Neural progenitor cell (in vitro differentiated cells): ENCODE data around the gene EPHA4. TPM values are rescaled to one million over a fixed set of nuclear protein-coding genes. Genes with fewer than 3 reads are reported as not detected.

Source experiments
- DNase-seq: peaks from one replicate; pipeline ENCODE4 v3.0.0-alpha.2; 2016; ENCODE audit warnings: low spot score
- H2AFZ ChIP-seq: fragments of 200-600 bp; sonication (generic); replicated peaks from 2 replicates; pipeline ENCODE4 v1.6.1; 2016; ENCODE audit warnings: antibody characterized with exemption
- H3F3A ChIP-seq: fragments of 200-600 bp; sonication (generic); 2 replicates; pipeline ENCODE4 v1.6.1; 2016; ENCODE audit warnings: antibody characterized with exemption, low read depth
- H3K27ac ChIP-seq: fragments of 200-600 bp; sonication (generic); 2 replicates; pipeline ENCODE4 v1.5.1; 2016; ENCODE audit warnings: mild to moderate bottlenecking
- H3K27me3 ChIP-seq: fragments of 200-600 bp; sonication (generic); 2 replicates; pipeline ENCODE4 v1.6.1; 2016; ENCODE audit warnings: mild to moderate bottlenecking, moderate library complexity
- H3K36me3 ChIP-seq: fragments of 200-600 bp; sonication (generic); 2 replicates; pipeline ENCODE4 v1.5.1; 2016
- H3K4me1 ChIP-seq: fragments of 200-600 bp; sonication (generic); 2 replicates; pipeline ENCODE4 v1.6.1; 2016; ENCODE audit warnings: mixed run types
- H3K4me2 ChIP-seq: fragments of 200-600 bp; sonication (generic); 2 replicates; pipeline ENCODE4 v1.6.1; 2016
- H3K4me3 ChIP-seq: fragments of 200-600 bp; sonication (generic); 2 replicates; pipeline ENCODE4 v1.5.1; 2016
- H3K79me2 ChIP-seq: fragments of 200-600 bp; sonication (generic); 2 replicates; pipeline ENCODE4 v1.6.1; 2016; ENCODE audit warnings: low read depth
- H3K9ac ChIP-seq: fragments of 200-600 bp; sonication (generic); 2 replicates; pipeline ENCODE4 v1.6.1; 2016
- H3K9me3 ChIP-seq: fragments of 200-600 bp; sonication (generic); 2 replicates; pipeline ENCODE4 v1.5.1; 2016; ENCODE audit warnings: low read depth
- H4K20me1 ChIP-seq: fragments of 200-600 bp; sonication (generic); 2 replicates; pipeline ENCODE4 v1.6.1; 2016; ENCODE audit warnings: low read depth
- H3K27ac Mint-ChIP-seq: 3 replicates; pipeline ENCODE4 v1.8.0; 2021; ENCODE audit warnings: mixed read lengths
- H3K27me3 Mint-ChIP-seq: 2 replicates; pipeline ENCODE4 v1.8.0; 2022; ENCODE audit warnings: low read depth, mild to moderate bottlenecking, inconsistent platforms, moderate library complexity, mixed read lengths; ENCODE audit not compliant: insufficient read depth
- H3K36me3 Mint-ChIP-seq: 3 replicates; pipeline ENCODE4 v1.8.0; 2021; ENCODE audit warnings: mixed read lengths
- H3K4me1 Mint-ChIP-seq: 3 replicates; pipeline ENCODE4 v1.8.0; 2021; ENCODE audit warnings: mixed read lengths
- H3K4me3 Mint-ChIP-seq: 3 replicates; pipeline ENCODE4 v1.8.0; 2021; ENCODE audit warnings: mild to moderate bottlenecking, moderate library complexity, mixed read lengths
- H3K9me3 Mint-ChIP-seq: 3 replicates; pipeline ENCODE4 v1.8.0; 2020; ENCODE audit warnings: mixed read lengths
- CTCF ChIP-seq: fragments of 200-600 bp; sonication (generic); IDR thresholded peaks from 2 replicates; pipeline ENCODE4 v1.5.1; 2017; ENCODE audit warnings: antibody characterized with exemption, mild to moderate bottlenecking
- EZH2 ChIP-seq: fragments of 200-600 bp; sonication (generic); IDR thresholded peaks from 2 replicates; pipeline ENCODE4 v1.6.1; 2017; ENCODE audit warnings: antibody characterized with exemption, mild to moderate bottlenecking, moderate library complexity
- EZH2phosphoT487 ChIP-seq: fragments of 200-600 bp; sonication (generic); IDR thresholded peaks from 2 replicates; pipeline ENCODE4 v1.6.1; 2017; ENCODE audit warnings: antibody characterized with exemption
- total RNA-seq: library from RNA; depleted of rRNA; stranded (reverse); fragments of >200 nt; gene quantifications from 2 replicates; pipeline ENCODE4 v1.2.3, GENCODE V29; 2015; ENCODE audit warnings: low replicate concordance

EPHA4 gene
- total RNA-seq, 1 donor from 2014 or later: 323 TPM

- TF ChIP-seq EZH2: no peak
- no peak for TF ChIP-seq EZH2phosphoT487
- TF ChIP-seq CTCF: no peak
- Histone ChIP-seq H3F3A (peaks cover 50% of the 10 kb centered on the region), H4K20me1 (peaks cover 73% of the 10 kb centered on the region), H3K4me2 (peak overlapping the region; percentile 69), H3K36me3 (no peaks in the 10 kb centered on the region), H3K27ac (peak overlapping the region; percentile 78), H2AFZ (no peak overlapping the region), H3K9ac (no peak overlapping the region), H3K9me3 (no peaks in the 10 kb centered on the region), H3K4me1 (peaks cover 84% of the 10 kb centered on the region), H3K4me3 (no peak overlapping the region), H3K79me2 (peaks cover 99% of the 10 kb centered on the region), H3K27me3 (no peaks in the 10 kb centered on the region)
- Mint-ChIP-seq H3K9me3 (peaks cover 2% of the 10 kb centered on the region), H3K27ac (no peak overlapping the region), H3K4me1 (peaks cover 38% of the 10 kb centered on the region), H3K36me3 (peaks cover 38% of the 10 kb centered on the region), H3K27me3 (no peaks in the 10 kb centered on the region), H3K4me3 (no peak overlapping the region)
- DNase-seq: no peak
Observed at GRCh38 chr2:221467610-221468009, 104.5 kb downstream of the EPHA4 start.

GRCh38 chr2:221466744-221467143, 105.4 kb downstream of the EPHA4 start:
- Mint-ChIP-seq H3K4me3 (no peak overlapping the region), H3K27ac (no peak overlapping the region), H3K4me1 (peaks cover 41% of the 10 kb centered on the region), H3K36me3 (peaks cover 35% of the 10 kb centered on the region), H3K27me3 (no peaks in the 10 kb centered on the region), H3K9me3 (peaks cover 2% of the 10 kb centered on the region)
- no peaks in the 10 kb centered on the region for H3K9me3 ChIP-seq
- H3K36me3 ChIP-seq: no peaks in the 10 kb centered on the region
- peaks cover 82% of the 10 kb centered on the region for H3K4me1 ChIP-seq
- peak overlapping the region; percentile 69 for H3K4me2 ChIP-seq
- H2AFZ ChIP-seq: no peak overlapping the region
- H3K4me3 ChIP-seq: no peak overlapping the region
- H3K27ac ChIP-seq: no peak overlapping the region
- H3F3A ChIP-seq: peaks cover 41% of the 10 kb centered on the region
- TF ChIP-seq EZH2phosphoT487: no peak
- peaks cover 76% of the 10 kb centered on the region for H4K20me1 ChIP-seq
- no peak overlapping the region for H3K9ac ChIP-seq
- H3K79me2 ChIP-seq: peaks cover 99% of the 10 kb centered on the region
- DNase-seq: no peak
- no peaks in the 10 kb centered on the region for H3K27me3 ChIP-seq

GRCh38 chr2:221465776-221466175, 106.3 kb downstream of the EPHA4 start:
- Histone ChIP-seq H4K20me1 (peaks cover 83% of the 10 kb centered on the region), H3K9me3 (no peaks in the 10 kb centered on the region), H3K27me3 (no peaks in the 10 kb centered on the region), H3K79me2 (peaks cover 99% of the 10 kb centered on the region), H3K4me3 (no peak overlapping the region), H3K27ac (no peak overlapping the region), H3K4me2 (no peak overlapping the region), H3K36me3 (no peaks in the 10 kb centered on the region), H2AFZ (no peak overlapping the region), H3K4me1 (peaks cover 87% of the 10 kb centered on the region), H3K9ac (no peak overlapping the region), H3F3A (peaks cover 35% of the 10 kb centered on the region)
- H3K36me3 Mint-ChIP-seq: peaks cover 33% of the 10 kb centered on the region
- no peak for DNase-seq
- peaks cover 2% of the 10 kb centered on the region for H3K9me3 Mint-ChIP-seq
- H3K27ac Mint-ChIP-seq: no peak overlapping the region
- peaks cover 44% of the 10 kb centered on the region for H3K4me1 Mint-ChIP-seq
- no peaks in the 10 kb centered on the region for H3K27me3 Mint-ChIP-seq
- H3K4me3 Mint-ChIP-seq: no peak overlapping the region
- no peak for TF ChIP-seq EZH2
- TF ChIP-seq EZH2phosphoT487: no peak
- no peak for TF ChIP-seq CTCF

GRCh38 chr2:221464971-221465370, 107.1 kb downstream of the EPHA4 start:
- Histone ChIP-seq H3K36me3 (no peaks in the 10 kb centered on the region), H3K4me1 (peaks cover 90% of the 10 kb centered on the region), H3K27ac (peak overlapping the region; percentile 6), H3K27me3 (no peaks in the 10 kb centered on the region), H3K4me3 (no peak overlapping the region), H3K4me2 (peak overlapping the region; percentile 48), H3K79me2 (peaks cover 99% of the 10 kb centered on the region), H3F3A (peaks cover 30% of the 10 kb centered on the region), H3K9me3 (no peaks in the 10 kb centered on the region), H4K20me1 (peaks cover 91% of the 10 kb centered on the region), H3K9ac (no peak overlapping the region), H2AFZ (no peak overlapping the region)
- no peak overlapping the region for H3K27ac Mint-ChIP-seq
- DNase-seq: no peak
- H3K9me3 Mint-ChIP-seq: peaks cover 2% of the 10 kb centered on the region
- H3K4me3 Mint-ChIP-seq: no peak overlapping the region
- no peaks in the 10 kb centered on the region for H3K27me3 Mint-ChIP-seq
- peaks cover 47% of the 10 kb centered on the region for H3K4me1 Mint-ChIP-seq
- TF ChIP-seq CTCF (no peak), EZH2 (no peak), EZH2phosphoT487 (no peak)
- H3K36me3 Mint-ChIP-seq: peaks cover 31% of the 10 kb centered on the region
